Neutrophil (primary cell): ENCODE data around the gene FOSB.
A peak's percentile ranks its signal among the peaks of the same experiment; 100 is the strongest.

ENCODE experiments used
- H3K27ac ChIP-seq: fragments of 200-600 bp; sonication (generic); 2 replicates; pipeline ENCODE4 v1.5.1; 2016; ENCODE audit warnings: mild to moderate bottlenecking, moderate library complexity
- H3K27me3 ChIP-seq: fragments of 200-600 bp; sonication (generic); 2 replicates; pipeline ENCODE4 v1.6.0; 2016; ENCODE audit warnings: mild to moderate bottlenecking
- H3K36me3 ChIP-seq: fragments of 200-600 bp; sonication (generic); 2 replicates; pipeline ENCODE4 v1.5.1; 2017
- H3K4me1 ChIP-seq, 2 experiments: fragments of 200-600 bp in 1 of 2; sonication (generic) in 1 of 2; 1 replicate in 1 of 2; 2 replicates in 1 of 2; pipeline versions ENCODE4 v1.5.1 to v1.6.1; 2013 to 2016; ENCODE audit warnings: low read depth in 1 of 2, low read length in 1 of 2, mild to moderate bottlenecking in 1 of 2, moderate library complexity in 1 of 2; ENCODE audit not compliant: control insufficient read depth in 1 of 2, insufficient read depth in 1 of 2
- H3K4me3 ChIP-seq, 2 experiments: fragments of 200-600 bp in 1 of 2; sonication (generic) in 1 of 2; 1 replicate in 1 of 2; 2 replicates in 1 of 2; pipeline ENCODE4 v1.5.1; 2013 to 2016; ENCODE audit warnings: low read depth in 1 of 2, low read length in 1 of 2, mild to moderate bottlenecking in 1 of 2, moderate library complexity in 1 of 2
- H3K9me3 ChIP-seq: fragments of 200-600 bp; sonication (generic); 2 replicates; pipeline ENCODE4 v1.5.1; 2016
- TF ChIP-seq, protein P1 (sequence below): fragments of 200-600 bp; sonication (generic); IDR thresholded peaks from 2 replicates; pipeline ENCODE4 v1.5.1; 2016; ENCODE audit warnings: antibody characterized with exemption

FOSB gene

GRCh38 chr19:45420871-45421270 is 46.9 kb upstream of the FOSB start:
- no peak overlapping the region for H3K27ac ChIP-seq
- no peaks in the 10 kb centered on the region for H3K36me3 ChIP-seq
- H3K4me1 ChIP-seq = peaks cover 26 to 27% of the 10 kb centered on the region in 2 experiments
- H3K9me3 ChIP-seq = no peaks in the 10 kb centered on the region
- H3K4me3 ChIP-seq = no peak overlapping the region
- TF ChIP-seq, protein P1, sequence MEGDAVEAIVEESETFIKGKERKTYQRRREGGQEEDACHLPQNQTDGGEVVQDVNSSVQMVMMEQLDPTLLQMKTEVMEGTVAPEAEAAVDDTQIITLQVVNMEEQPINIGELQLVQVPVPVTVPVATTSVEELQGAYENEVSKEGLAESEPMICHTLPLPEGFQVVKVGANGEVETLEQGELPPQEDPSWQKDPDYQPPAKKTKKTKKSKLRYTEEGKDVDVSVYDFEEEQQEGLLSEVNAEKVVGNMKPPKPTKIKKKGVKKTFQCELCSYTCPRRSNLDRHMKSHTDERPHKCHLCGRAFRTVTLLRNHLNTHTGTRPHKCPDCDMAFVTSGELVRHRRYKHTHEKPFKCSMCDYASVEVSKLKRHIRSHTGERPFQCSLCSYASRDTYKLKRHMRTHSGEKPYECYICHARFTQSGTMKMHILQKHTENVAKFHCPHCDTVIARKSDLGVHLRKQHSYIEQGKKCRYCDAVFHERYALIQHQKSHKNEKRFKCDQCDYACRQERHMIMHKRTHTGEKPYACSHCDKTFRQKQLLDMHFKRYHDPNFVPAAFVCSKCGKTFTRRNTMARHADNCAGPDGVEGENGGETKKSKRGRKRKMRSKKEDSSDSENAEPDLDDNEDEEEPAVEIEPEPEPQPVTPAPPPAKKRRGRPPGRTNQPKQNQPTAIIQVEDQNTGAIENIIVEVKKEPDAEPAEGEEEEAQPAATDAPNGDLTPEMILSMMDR = no peak
- H3K27me3 ChIP-seq = no peaks in the 10 kb centered on the region

- no peaks in the 10 kb centered on the region for H3K36me3 ChIP-seq
- TF ChIP-seq, protein P1 = no peak
- H3K27ac ChIP-seq = no peak overlapping the region
- peaks cover 26 to 27% of the 10 kb centered on the region in 2 experiments for H3K4me1 ChIP-seq
- H3K9me3 ChIP-seq = no peaks in the 10 kb centered on the region
- peaks cover 5% of the 10 kb centered on the region for H3K27me3 ChIP-seq
- H3K4me3 ChIP-seq = no peak overlapping the region
Measured at GRCh38 chr19:45421947-45422498, 45.8 kb upstream of the FOSB start.

GRCh38 chr19:45423033-45423588 is 44.7 kb upstream of the FOSB start:
- peak overlapping the region; percentile 44 for H3K27ac ChIP-seq
- H3K4me3 ChIP-seq = peak overlapping the region; percentile 64 to 68
- TF ChIP-seq, protein P1 = no peak
- H3K27me3 ChIP-seq = peaks cover 16% of the 10 kb centered on the region
- peaks cover 32 to 36% of the 10 kb centered on the region in 2 experiments for H3K4me1 ChIP-seq
- no peaks in the 10 kb centered on the region for H3K36me3 ChIP-seq
- no peaks in the 10 kb centered on the region for H3K9me3 ChIP-seq

DNA sequence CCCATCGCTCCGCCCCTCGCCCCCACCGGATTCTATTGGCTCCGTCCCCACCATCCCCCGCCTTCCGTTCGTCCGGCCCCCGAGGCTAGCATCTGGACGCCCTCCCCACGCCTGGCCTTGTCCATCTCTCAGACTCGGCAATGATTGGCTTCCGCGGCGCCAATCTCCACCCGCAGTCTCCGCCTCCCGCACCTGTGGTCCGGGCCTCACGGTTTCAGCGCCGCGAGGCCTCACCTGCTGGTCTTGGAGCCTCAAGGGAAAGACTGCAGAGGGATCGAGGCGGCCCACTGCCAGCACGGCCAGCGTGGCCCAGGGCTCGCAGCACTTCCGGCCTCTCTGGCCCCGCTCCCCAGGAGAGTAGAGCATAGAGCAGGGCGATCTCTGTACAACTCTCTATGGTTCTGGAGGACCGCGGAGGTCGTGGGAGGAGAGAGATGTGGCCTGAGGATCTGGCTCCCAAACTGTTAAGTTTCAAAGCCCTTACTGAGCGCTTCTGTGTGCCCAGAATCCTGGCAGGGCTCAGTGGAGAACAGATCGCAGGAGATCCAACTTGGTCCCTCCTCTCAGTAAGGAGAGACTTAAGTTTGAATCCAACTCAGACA is 44.1 kb upstream of the FOSB start, which contains the start of gene ERCC1:
ERCC1 (minus strand) TSS at position 329 of the 602 bp plus-strand sequence. CDS start 543 bp downstream, outside the sequence.
- TF ChIP-seq, protein P1 = no peak
- Histone ChIP-seq H3K4me1 (peaks cover 36 to 41% of the 10 kb centered on the region in 2 experiments), H3K27ac (peak within 1 kb of the TSS; percentile 44), H3K9me3 (no peaks in the 10 kb centered on the region), H3K36me3 (no peaks in the 10 kb centered on the region), H3K4me3 (peak within 1 kb of the TSS; percentile 64 to 68), H3K27me3 (peaks cover 22% of the 10 kb centered on the region)

GRCh38 chr19:45424191-45425058 is 43.4 kb upstream of the FOSB start:
- Histone ChIP-seq H3K36me3 (no peaks in the 10 kb centered on the region), H3K27ac (peak overlapping the region; percentile 44), H3K27me3 (peaks cover 29% of the 10 kb centered on the region), H3K4me1 (peaks cover 33 to 36% of the 10 kb centered on the region in 2 experiments), H3K4me3 (peak overlapping the region; percentile 64 to 68), H3K9me3 (no peaks in the 10 kb centered on the region)
- TF ChIP-seq, protein P1 = no peak
